Limb (tissue), 2 donors: ENCODE measurements around the gene BMP8B.
"Not testable (repeated sequence)": the region's sequence is repeated elsewhere in the genome, so short reads cannot be mapped to it uniquely, and the experiment has no call there.

Source experiments
- DNase-seq, 2 donors: peaks; one replicate each; pipeline ENCODE4 v3.0.0-alpha.2; 2016; ENCODE audit errors: extremely low spot score in 2 of 2

The BMP8B gene

GRCh38 chr1:39788758-39789570 lies at the start of gene BMP8B:
BMP8B (minus strand) TSS chr1:39788865; CDS start chr1:39788485, 380 bp downstream.
- peak in 1 of 2 donors; percentile 63 for DNase-seq

GRCh38 chr1:39836595-39837110 lies 48.0 kb upstream of the BMP8B start:
- no peak for DNase-seq

- no peak for DNase-seq
These were observed 47.4 kb upstream of the BMP8B start for GRCh38 chr1:39835935-39836594.

- DNase-seq, result no peak
These were observed 46.4 kb upstream of the BMP8B start for GRCh38 chr1:39835110-39835509.

GRCh38 chr1:39833621-39834385 lies 45.1 kb upstream of the BMP8B start:
- no peak for DNase-seq

- DNase-seq, result no peak
These were observed 44.5 kb upstream of the BMP8B start for GRCh38 chr1:39833121-39833520.

GRCh38 chr1:39832294-39832693 lies 43.6 kb upstream of the BMP8B start:
- no peak for DNase-seq

GRCh38 chr1:39829791-39830533 lies 41.3 kb upstream of the BMP8B start:
- DNase-seq, result no peak

- no peak for DNase-seq
These were observed 40.1 kb upstream of the BMP8B start for GRCh38 chr1:39828734-39829133.

- DNase-seq, result not testable (repeated sequence)
These were observed 39.6 kb upstream of the BMP8B start for GRCh38 chr1:39828255-39828654.

GRCh38 chr1:39827201-39827600 lies 38.5 kb upstream of the BMP8B start:
- no peak for DNase-seq

- no peak for DNase-seq
These were observed 37.9 kb upstream of the BMP8B start for GRCh38 chr1:39826583-39826982.

- no peak for DNase-seq
These were observed 36.8 kb upstream of the BMP8B start for GRCh38 chr1:39825432-39825941.

- not testable (repeated sequence) for DNase-seq
These were observed 34.8 kb upstream of the BMP8B start for GRCh38 chr1:39823450-39823849.

- DNase-seq, result no peak
These were observed 33.5 kb upstream of the BMP8B start for GRCh38 chr1:39822146-39822545.

- DNase-seq, result no peak
These were observed 30.6 kb upstream of the BMP8B start for GRCh38 chr1:39819091-39819812.

GRCh38 chr1:39818482-39818881 lies 29.8 kb upstream of the BMP8B start:
- no peak for DNase-seq

GRCh38 chr1:39817091-39817932 lies 28.6 kb upstream of the BMP8B start:
- DNase-seq, result not testable (repeated sequence)

- DNase-seq, result peak; percentile 53 to 85
These were observed 27.9 kb upstream of the BMP8B start for GRCh38 chr1:39816415-39817090.
